ENCODE data around the gene UPK1A. TPM values are rescaled to one million over a fixed set of nuclear protein-coding genes. Genes with fewer than 3 reads are reported as not detected.

Gene UPK1A
- total RNA-seq, 1 experiment from 2014 or later, result not detected

DNA sequence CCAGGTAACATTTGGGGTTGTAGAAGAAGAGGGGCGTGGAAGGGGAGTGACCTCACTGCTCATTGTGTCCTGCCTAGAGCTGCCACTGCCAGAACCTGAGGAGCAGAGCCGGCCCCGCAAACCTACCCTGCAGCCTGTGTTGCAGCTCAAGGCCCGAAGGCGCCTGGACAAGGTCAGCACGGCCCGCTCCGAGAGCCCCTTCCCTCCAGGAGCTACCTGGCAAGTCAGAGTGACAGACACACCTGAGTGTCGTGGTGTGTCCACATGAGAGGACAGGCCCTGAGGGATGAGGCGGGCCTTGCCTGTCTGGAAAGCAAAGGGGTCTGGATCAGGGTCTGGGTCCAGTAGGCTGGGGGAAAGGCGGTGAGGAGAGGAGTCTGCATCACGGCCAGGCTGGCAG is 58.2 kb downstream of the UPK1A start:
- H3K4me2 ChIP-seq (ENCODE audit: low read depth, low read length, poor library complexity, severe bottlenecking), result no peak overlapping the region
- H3K27ac ChIP-seq (ENCODE audit: low read length), result no peak overlapping the region
- H4K20me1 ChIP-seq (ENCODE audit: insufficient read depth, low read depth, low read length), result peaks cover 11% of the 10 kb centered on the region; the same call in 1 of the 2 replicates
- H3K27me3 ChIP-seq (ENCODE audit: low read length), result no peaks in the 10 kb centered on the region
- peaks cover under 1% of the 10 kb centered on the region; the same call in 1 of the 2 replicates for H3K4me1 ChIP-seq (ENCODE audit: low read length)
- no peak overlapping the region for H3K9ac ChIP-seq (ENCODE audit: low read length)
- H2AFZ ChIP-seq (ENCODE audit: low read length), result no peak overlapping the region
- H3K79me2 ChIP-seq (ENCODE audit: low read length), result peaks cover 7% of the 10 kb centered on the region
- no peak for DNase-seq
- H3K9me2 ChIP-seq (replicated peaks; ENCODE audit: insufficient read depth, low read length), result no peaks in the 10 kb centered on the region
- no peak overlapping the region for H3K4me3 ChIP-seq (ENCODE audit: low read length)
- H3K36me3 ChIP-seq (ENCODE audit: insufficient read depth, low read length), result peaks cover 11% of the 10 kb centered on the region
- no peaks in the 10 kb centered on the region for H3K9me3 ChIP-seq (ENCODE audit: low read length)

DNA sequence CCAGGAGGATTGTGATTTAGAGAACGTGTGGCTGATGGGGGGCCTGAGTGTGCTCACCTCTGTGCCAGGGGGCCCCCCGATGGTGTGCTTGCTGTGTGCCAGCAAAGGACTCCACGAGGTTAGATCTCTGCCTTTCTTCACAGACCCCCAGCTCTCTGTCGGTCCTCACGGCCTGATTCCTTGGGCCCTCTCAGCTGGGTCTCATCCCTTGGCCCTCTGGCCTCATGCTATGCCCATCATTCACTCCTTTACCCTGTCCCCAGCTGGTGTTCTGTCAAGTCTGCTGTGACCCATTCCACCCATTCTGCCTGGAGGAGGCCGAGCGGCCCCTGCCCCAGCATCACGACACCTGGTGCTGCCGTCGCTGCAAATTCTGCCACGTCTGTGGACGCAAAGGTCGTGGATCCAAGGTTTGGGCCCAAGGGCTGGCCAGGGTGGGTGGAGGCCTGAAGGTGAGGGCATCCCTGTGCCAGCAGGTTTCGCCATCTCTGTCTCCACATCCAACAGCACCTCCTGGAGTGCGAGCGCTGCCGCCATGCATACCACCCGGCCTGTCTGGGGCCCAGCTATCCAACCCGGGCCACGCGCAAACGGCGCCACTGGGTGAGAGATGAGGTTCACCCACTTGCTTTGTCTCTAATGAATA is 59.0 kb downstream of the UPK1A start:
- H3K36me3 ChIP-seq (ENCODE audit: insufficient read depth, low read length), result peaks cover 3% of the 10 kb centered on the region

DNA sequence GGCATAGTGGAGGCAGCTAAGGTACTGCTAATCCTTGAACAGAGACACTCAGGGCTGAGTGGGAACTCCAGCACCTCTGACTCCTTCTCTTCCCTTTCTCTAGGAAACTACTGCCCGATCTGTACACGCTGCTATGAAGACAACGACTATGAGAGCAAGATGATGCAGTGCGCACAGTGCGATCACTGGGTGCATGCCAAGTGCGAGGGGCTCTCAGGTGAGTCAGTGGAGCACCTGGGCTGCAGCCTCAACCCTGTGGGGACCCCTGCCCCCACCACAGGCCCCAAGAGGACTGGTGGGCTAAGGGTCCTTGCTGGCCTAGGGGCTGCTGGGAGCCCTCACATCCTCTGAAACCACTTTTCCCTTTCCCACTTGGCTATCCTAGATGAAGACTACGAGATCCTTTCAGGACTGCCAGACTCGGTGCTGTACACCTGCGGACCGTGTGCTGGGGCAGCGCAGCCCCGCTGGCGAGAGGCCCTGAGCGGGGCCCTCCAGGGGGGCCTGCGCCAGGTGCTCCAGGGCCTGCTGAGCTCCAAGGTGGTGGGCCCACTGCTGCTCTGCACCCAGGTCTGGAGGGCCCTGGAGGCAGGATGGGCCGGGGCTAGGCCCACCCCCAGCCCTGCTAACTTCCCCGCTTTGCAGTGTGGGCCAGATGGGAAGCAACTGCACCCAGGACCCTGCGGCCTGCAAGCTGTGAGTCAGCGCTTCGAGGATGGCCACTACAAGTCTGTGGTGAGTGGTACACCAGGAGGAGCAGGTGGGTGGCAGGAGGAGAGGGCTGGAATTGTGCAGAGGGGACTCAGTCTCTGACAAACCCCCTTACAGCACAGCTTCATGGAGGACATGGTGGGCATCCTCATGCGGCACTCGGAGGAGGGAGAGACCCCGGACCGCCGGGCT is 61.0 kb downstream of the UPK1A start:
- no peaks in the 10 kb centered on the region for H3K4me1 ChIP-seq (ENCODE audit: low read length)
- no peak overlapping the region for H3K27ac ChIP-seq (ENCODE audit: low read length)
- H3K4me2 ChIP-seq (ENCODE audit: low read depth, low read length, poor library complexity, severe bottlenecking), result no peak overlapping the region
- no peaks in the 10 kb centered on the region for H3K27me3 ChIP-seq (ENCODE audit: low read length)
- DNase-seq, result no peak
- H4K20me1 ChIP-seq (ENCODE audit: insufficient read depth, low read depth, low read length), result 0 out of 2 replicates have a peak, but pooled peaks cover 9% of the 10 kb centered on the region
- H3K36me3 ChIP-seq (ENCODE audit: insufficient read depth, low read length), result peaks cover 6% of the 10 kb centered on the region; the same call in 1 of the 2 replicates
- H3K9me2 ChIP-seq (replicated peaks; ENCODE audit: insufficient read depth, low read length), result no peaks in the 10 kb centered on the region
- no peaks in the 10 kb centered on the region for H3K79me2 ChIP-seq (ENCODE audit: low read length)
- H3K9ac ChIP-seq (ENCODE audit: low read length), result no peak overlapping the region
- no peaks in the 10 kb centered on the region for H3K9me3 ChIP-seq (ENCODE audit: low read length)
- no peak overlapping the region for H3K4me3 ChIP-seq (ENCODE audit: low read length)
- H2AFZ ChIP-seq (ENCODE audit: low read length), result no peak overlapping the region

More for the DNA sequence above, 59.0 kb downstream of the UPK1A start:
- H3K4me3 ChIP-seq (ENCODE audit: low read length), result no peak overlapping the region
- no peaks in the 10 kb centered on the region for H3K27me3 ChIP-seq (ENCODE audit: low read length)
- H2AFZ ChIP-seq (ENCODE audit: low read length), result no peak overlapping the region
- no peaks in the 10 kb centered on the region for H3K9me3 ChIP-seq (ENCODE audit: low read length)
- no peak overlapping the region for H3K4me2 ChIP-seq (ENCODE audit: low read depth, low read length, poor library complexity, severe bottlenecking)
- no peaks in the 10 kb centered on the region for H3K4me1 ChIP-seq (ENCODE audit: low read length)
- H3K27ac ChIP-seq (ENCODE audit: low read length), result no peak overlapping the region
- DNase-seq, result no peak
- H3K79me2 ChIP-seq (ENCODE audit: low read length), result no peaks in the 10 kb centered on the region
- no peaks in the 10 kb centered on the region for H3K9me2 ChIP-seq (replicated peaks; ENCODE audit: insufficient read depth, low read length)
- 0 out of 2 replicates have a peak, but pooled peaks cover 4% of the 10 kb centered on the region for H4K20me1 ChIP-seq (ENCODE audit: insufficient read depth, low read depth, low read length)
- H3K9ac ChIP-seq (ENCODE audit: low read length), result no peak overlapping the region

Other genes with a start within 250 kb of the UPK1A start
- not detected in 2 replicates for gene FFAR2, start 218.3 kb upstream of the UPK1A start, total RNA-seq (2014; rRNA removed; shearing (Covaris generic); ENCODE audit: low replicate concordance)
- gene KRTDAP, start 176.1 kb upstream of the UPK1A start, total RNA-seq (2014; rRNA removed; shearing (Covaris generic); ENCODE audit: low replicate concordance), result not detected in 2 replicates
- 5.0 and 9.3 TPM in 2 replicates for gene DMKN, start 152.9 kb upstream of the UPK1A start, total RNA-seq (2014; rRNA removed; shearing (Covaris generic); ENCODE audit: low replicate concordance)
- 0.25 TPM in 1 of 2 replicates, not detected in the other for gene SBSN, start 138.2 kb upstream of the UPK1A start, total RNA-seq (2014; rRNA removed; shearing (Covaris generic); ENCODE audit: low replicate concordance)
- gene GAPDHS, start 133.1 kb upstream of the UPK1A start, total RNA-seq (2014; rRNA removed; shearing (Covaris generic); ENCODE audit: low replicate concordance), result not detected in 2 replicates
- gene TMEM147, start 120.9 kb upstream of the UPK1A start, total RNA-seq (2014; rRNA removed; shearing (Covaris generic); ENCODE audit: low replicate concordance), result 125 and 126 TPM in 2 replicates
- 0.37 and 0.40 TPM in 2 replicates for gene ATP4A, start 102.9 kb upstream of the UPK1A start, total RNA-seq (2014; rRNA removed; shearing (Covaris generic); ENCODE audit: low replicate concordance)
- gene PMIS2, start 80.3 kb upstream of the UPK1A start, total RNA-seq (2014; rRNA removed; shearing (Covaris generic); ENCODE audit: low replicate concordance), result not detected in 2 replicates
- 12.5 and 26.2 TPM in 2 replicates for gene HAUS5, start 53.8 kb upstream of the UPK1A start, total RNA-seq (2014; rRNA removed; shearing (Covaris generic); ENCODE audit: low replicate concordance)
- gene RBM42, start 37.5 kb upstream of the UPK1A start, total RNA-seq (2014; rRNA removed; shearing (Covaris generic); ENCODE audit: low replicate concordance), result 36.9 and 82.1 TPM in 2 replicates
- gene ETV2, start 24.8 kb upstream of the UPK1A start, total RNA-seq (2014; rRNA removed; shearing (Covaris generic); ENCODE audit: low replicate concordance), result 0.54 and 0.75 TPM in 2 replicates
- 445 and 611 TPM in 2 replicates for gene COX6B1, start 18.2 kb upstream of the UPK1A start, total RNA-seq (2014; rRNA removed; shearing (Covaris generic); ENCODE audit: low replicate concordance)
- not detected in 2 replicates for gene ZBTB32, start 38.0 kb downstream of the UPK1A start, total RNA-seq (2014; rRNA removed; shearing (Covaris generic); ENCODE audit: low replicate concordance)
- gene KMT2B, start 51.5 kb downstream of the UPK1A start, total RNA-seq (2014; rRNA removed; shearing (Covaris generic); ENCODE audit: low replicate concordance), result 15.3 and 21.4 TPM in 2 replicates
- gene IGFLR1, start 75.9 kb downstream of the UPK1A start, total RNA-seq (2014; rRNA removed; shearing (Covaris generic); ENCODE audit: low replicate concordance), result 1.5 and 15.2 TPM in 2 replicates
- gene U2AF1L4, start 78.9 kb downstream of the UPK1A start, total RNA-seq (2014; rRNA removed; shearing (Covaris generic); ENCODE audit: low replicate concordance), result 31.7 and 50.4 TPM in 2 replicates
- 47.7 and 112 TPM in 2 replicates for gene PSENEN, start 79.1 kb downstream of the UPK1A start, total RNA-seq (2014; rRNA removed; shearing (Covaris generic); ENCODE audit: low replicate concordance)
- gene LIN37, start 82.1 kb downstream of the UPK1A start, total RNA-seq (2014; rRNA removed; shearing (Covaris generic); ENCODE audit: low replicate concordance), result 5.9 and 12.4 TPM in 2 replicates
- 0.18 and 1.5 TPM in 2 replicates for gene HSPB6, start 90.5 kb downstream of the UPK1A start, total RNA-seq (2014; rRNA removed; shearing (Covaris generic); ENCODE audit: low replicate concordance)
- gene PROSER3, start 91.7 kb downstream of the UPK1A start, total RNA-seq (2014; rRNA removed; shearing (Covaris generic); ENCODE audit: low replicate concordance), result 16.6 and 17.5 TPM in 2 replicates
- gene ARHGAP33, start 109.0 kb downstream of the UPK1A start, total RNA-seq (2014; rRNA removed; shearing (Covaris generic); ENCODE audit: low replicate concordance), result 5.8 and 12.3 TPM in 2 replicates
- not detected in 2 replicates for gene PRODH2, start 146.3 kb downstream of the UPK1A start, total RNA-seq (2014; rRNA removed; shearing (Covaris generic); ENCODE audit: low replicate concordance)
- gene NPHS1, start 186.0 kb downstream of the UPK1A start, total RNA-seq (2014; rRNA removed; shearing (Covaris generic); ENCODE audit: low replicate concordance), result not detected in 2 replicates
- gene KIRREL2, start 190.4 kb downstream of the UPK1A start, total RNA-seq (2014; rRNA removed; shearing (Covaris generic); ENCODE audit: low replicate concordance), result 0.07 TPM in 1 of 2 replicates, not detected in the other
- 9.9 and 23.8 TPM in 2 replicates for gene APLP1, start 202.1 kb downstream of the UPK1A start, total RNA-seq (2014; rRNA removed; shearing (Covaris generic); ENCODE audit: low replicate concordance)
- gene NFKBID, start 234.0 kb downstream of the UPK1A start, total RNA-seq (2014; rRNA removed; shearing (Covaris generic); ENCODE audit: low replicate concordance), result 7.2 and 17.1 TPM in 2 replicates
- gene HCST, start 236.0 kb downstream of the UPK1A start, total RNA-seq (2014; rRNA removed; shearing (Covaris generic); ENCODE audit: low replicate concordance), result 12.2 and 18.8 TPM in 2 replicates
- gene TYROBP, start 241.8 kb downstream of the UPK1A start, total RNA-seq (2014; rRNA removed; shearing (Covaris generic); ENCODE audit: low replicate concordance), result not detected in 2 replicates

Data from Karpas-422 (cell line).